Neural progenitor cell (in vitro differentiated cells): ENCODE data around the gene FFAR2. TPM values are rescaled to one million over a fixed set of nuclear protein-coding genes. Genes with fewer than 3 reads are reported as not detected.

Source experiments
- DNase-seq: peaks from one replicate; pipeline ENCODE4 v3.0.0-alpha.2; 2016; ENCODE audit warnings: low spot score
- H2AFZ ChIP-seq: fragments of 200-600 bp; sonication (generic); replicated peaks from 2 replicates; pipeline ENCODE4 v1.6.1; 2016; ENCODE audit warnings: antibody characterized with exemption
- H3F3A ChIP-seq: fragments of 200-600 bp; sonication (generic); 2 replicates; pipeline ENCODE4 v1.6.1; 2016; ENCODE audit warnings: antibody characterized with exemption, low read depth
- H3K27ac ChIP-seq: fragments of 200-600 bp; sonication (generic); 2 replicates; pipeline ENCODE4 v1.5.1; 2016; ENCODE audit warnings: mild to moderate bottlenecking
- H3K27me3 ChIP-seq: fragments of 200-600 bp; sonication (generic); 2 replicates; pipeline ENCODE4 v1.6.1; 2016; ENCODE audit warnings: mild to moderate bottlenecking, moderate library complexity
- H3K36me3 ChIP-seq: fragments of 200-600 bp; sonication (generic); 2 replicates; pipeline ENCODE4 v1.5.1; 2016
- H3K4me1 ChIP-seq: fragments of 200-600 bp; sonication (generic); 2 replicates; pipeline ENCODE4 v1.6.1; 2016; ENCODE audit warnings: mixed run types
- H3K4me2 ChIP-seq: fragments of 200-600 bp; sonication (generic); 2 replicates; pipeline ENCODE4 v1.6.1; 2016
- H3K4me3 ChIP-seq: fragments of 200-600 bp; sonication (generic); 2 replicates; pipeline ENCODE4 v1.5.1; 2016
- H3K79me2 ChIP-seq: fragments of 200-600 bp; sonication (generic); 2 replicates; pipeline ENCODE4 v1.6.1; 2016; ENCODE audit warnings: low read depth
- H3K9ac ChIP-seq: fragments of 200-600 bp; sonication (generic); 2 replicates; pipeline ENCODE4 v1.6.1; 2016
- H3K9me3 ChIP-seq: fragments of 200-600 bp; sonication (generic); 2 replicates; pipeline ENCODE4 v1.5.1; 2016; ENCODE audit warnings: low read depth
- H4K20me1 ChIP-seq: fragments of 200-600 bp; sonication (generic); 2 replicates; pipeline ENCODE4 v1.6.1; 2016; ENCODE audit warnings: low read depth
- H3K27ac Mint-ChIP-seq: 3 replicates; pipeline ENCODE4 v1.8.0; 2021; ENCODE audit warnings: mixed read lengths
- H3K27me3 Mint-ChIP-seq: 2 replicates; pipeline ENCODE4 v1.8.0; 2022; ENCODE audit warnings: low read depth, mild to moderate bottlenecking, inconsistent platforms, moderate library complexity, mixed read lengths; ENCODE audit not compliant: insufficient read depth
- H3K36me3 Mint-ChIP-seq: 3 replicates; pipeline ENCODE4 v1.8.0; 2021; ENCODE audit warnings: mixed read lengths
- H3K4me1 Mint-ChIP-seq: 3 replicates; pipeline ENCODE4 v1.8.0; 2021; ENCODE audit warnings: mixed read lengths
- H3K4me3 Mint-ChIP-seq: 3 replicates; pipeline ENCODE4 v1.8.0; 2021; ENCODE audit warnings: mild to moderate bottlenecking, moderate library complexity, mixed read lengths
- H3K9me3 Mint-ChIP-seq: 3 replicates; pipeline ENCODE4 v1.8.0; 2020; ENCODE audit warnings: mixed read lengths
- CTCF ChIP-seq: fragments of 200-600 bp; sonication (generic); IDR thresholded peaks from 2 replicates; pipeline ENCODE4 v1.5.1; 2017; ENCODE audit warnings: antibody characterized with exemption, mild to moderate bottlenecking
- EZH2 ChIP-seq: fragments of 200-600 bp; sonication (generic); IDR thresholded peaks from 2 replicates; pipeline ENCODE4 v1.6.1; 2017; ENCODE audit warnings: antibody characterized with exemption, mild to moderate bottlenecking, moderate library complexity
- EZH2phosphoT487 ChIP-seq: fragments of 200-600 bp; sonication (generic); IDR thresholded peaks from 2 replicates; pipeline ENCODE4 v1.6.1; 2017; ENCODE audit warnings: antibody characterized with exemption
- total RNA-seq: library from RNA; depleted of rRNA; stranded (reverse); fragments of >200 nt; gene quantifications from 2 replicates; pipeline ENCODE4 v1.2.3, GENCODE V29; 2015; ENCODE audit warnings: low replicate concordance

Gene FFAR2
- total RNA-seq, 1 donor from 2014 or later, result not detected

- no peak for TF ChIP-seq CTCF
- no peak for TF ChIP-seq EZH2phosphoT487
- no peak for TF ChIP-seq EZH2
- Mint-ChIP-seq H3K4me3 (no peak overlapping the region), H3K36me3 (no peaks in the 10 kb centered on the region), H3K9me3 (no peaks in the 10 kb centered on the region), H3K27me3 (peaks cover 3% of the 10 kb centered on the region), H3K27ac (no peak overlapping the region), H3K4me1 (peaks cover 4% of the 10 kb centered on the region)
- DNase-seq, result no peak
- Histone ChIP-seq H3K4me1 (no peaks in the 10 kb centered on the region), H3K27me3 (no peaks in the 10 kb centered on the region), H3F3A (no peaks in the 10 kb centered on the region), H4K20me1 (no peaks in the 10 kb centered on the region), H3K4me2 (no peak overlapping the region), H3K79me2 (no peaks in the 10 kb centered on the region), H3K9me3 (no peaks in the 10 kb centered on the region), H3K36me3 (no peaks in the 10 kb centered on the region), H3K27ac (no peak overlapping the region), H2AFZ (no peak overlapping the region), H3K9ac (no peak overlapping the region), H3K4me3 (no peak overlapping the region)
Measured at GRCh38 chr19:35454663-35455062, 6.6 kb downstream of the FFAR2 start.

DNA sequence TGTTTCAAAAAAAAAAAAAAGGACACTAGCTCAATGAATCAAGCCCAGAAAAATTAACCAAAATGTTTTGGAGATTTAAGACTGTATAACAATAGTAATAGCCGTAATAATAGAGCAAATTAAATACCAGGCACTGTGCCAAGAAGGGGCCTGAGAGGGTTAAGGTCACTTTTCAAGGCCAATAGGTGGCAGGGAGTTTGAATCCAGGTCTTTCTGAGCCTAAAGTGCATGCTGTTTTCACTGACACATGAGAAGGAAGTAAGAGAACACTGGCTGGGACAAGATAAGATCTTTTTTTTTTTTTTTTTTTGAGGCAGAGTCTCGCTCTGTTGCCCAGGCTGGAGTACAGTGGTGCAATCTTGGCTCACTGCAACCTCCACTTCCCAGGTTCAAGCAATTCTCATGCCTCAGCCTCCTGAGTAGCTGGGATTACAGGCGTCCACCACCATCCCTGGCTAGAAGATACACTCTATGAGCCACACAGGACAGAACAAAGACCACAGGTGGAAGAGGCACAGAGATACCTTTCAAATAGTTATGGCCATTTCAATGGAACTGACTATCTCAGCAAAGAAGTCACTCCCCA is 7.7 kb downstream of the FFAR2 start:
- no peak overlapping the region for H3K4me2 ChIP-seq
- H3K36me3 Mint-ChIP-seq, result no peaks in the 10 kb centered on the region
- H3K9me3 Mint-ChIP-seq, result no peaks in the 10 kb centered on the region
- no peak for DNase-seq
- H3K27ac Mint-ChIP-seq, result no peak overlapping the region
- no peaks in the 10 kb centered on the region for H3K79me2 ChIP-seq
- no peak overlapping the region for H2AFZ ChIP-seq
- H3K4me3 Mint-ChIP-seq, result no peak overlapping the region
- no peaks in the 10 kb centered on the region for H3K36me3 ChIP-seq
- peaks cover 7% of the 10 kb centered on the region for H3K4me1 Mint-ChIP-seq
- H3K27ac ChIP-seq, result no peak overlapping the region
- no peak overlapping the region for H3K9ac ChIP-seq
- H3K9me3 ChIP-seq, result no peaks in the 10 kb centered on the region
- no peak overlapping the region for H3K4me3 ChIP-seq
- no peaks in the 10 kb centered on the region for H4K20me1 ChIP-seq
- H3K27me3 Mint-ChIP-seq, result no peaks in the 10 kb centered on the region
- no peaks in the 10 kb centered on the region for H3K4me1 ChIP-seq
- H3K27me3 ChIP-seq, result no peaks in the 10 kb centered on the region
- no peaks in the 10 kb centered on the region for H3F3A ChIP-seq
- TF ChIP-seq EZH2phosphoT487 (no peak), CTCF (no peak), EZH2 (no peak)

- Mint-ChIP-seq H3K27me3 (no peaks in the 10 kb centered on the region), H3K36me3 (no peaks in the 10 kb centered on the region), H3K4me3 (no peak overlapping the region), H3K9me3 (no peaks in the 10 kb centered on the region), H3K4me1 (peaks cover 7% of the 10 kb centered on the region), H3K27ac (no peak overlapping the region)
- Histone ChIP-seq H3K4me2 (no peak overlapping the region), H3K27ac (no peak overlapping the region), H3K79me2 (no peaks in the 10 kb centered on the region), H3K9me3 (no peaks in the 10 kb centered on the region), H3K36me3 (no peaks in the 10 kb centered on the region), H3F3A (no peaks in the 10 kb centered on the region), H3K4me3 (no peak overlapping the region), H3K9ac (no peak overlapping the region), H4K20me1 (no peaks in the 10 kb centered on the region), H2AFZ (no peak overlapping the region), H3K27me3 (no peaks in the 10 kb centered on the region), H3K4me1 (no peaks in the 10 kb centered on the region)
- no peak for DNase-seq
- TF ChIP-seq EZH2 (no peak), EZH2phosphoT487 (no peak), CTCF (no peak)
Measured at GRCh38 chr19:35457173-35457572, 9.1 kb downstream of the FFAR2 start.
